SU-DHL-6 (cell line): ENCODE results near the gene PRKD1.

Experiments
- H2AFZ ChIP-seq: fragments of 200-600 bp; sonication (generic); 2 replicates; pipeline ENCODE4 v1.6.1; 2014; ENCODE audit warnings: low read depth, mild to moderate bottlenecking, moderate library complexity, mixed read lengths, antibody characterized with exemption, low read length; ENCODE audit not compliant: severe bottlenecking
- H3F3A ChIP-seq: fragments of 200-600 bp; shearing (Covaris generic); 2 replicates; pipeline ENCODE4 v1.6.0; 2016; ENCODE audit warnings: antibody characterized with exemption, mild to moderate bottlenecking; ENCODE audit not compliant: insufficient read depth
- H3K27ac ChIP-seq: fragments of 200-600 bp; sonication (generic); 2 replicates; pipeline ENCODE4 v1.5.1; 2016; ENCODE audit warnings: low read depth, mild to moderate bottlenecking, low read length, moderate library complexity, mixed read lengths
- H3K27me3 ChIP-seq: fragments of 200-600 bp; sonication (generic), shearing (Covaris generic); 2 replicates; pipeline ENCODE4 v1.6.0; 2014; ENCODE audit warnings: mild to moderate bottlenecking, low read length
- H3K36me3 ChIP-seq: fragments of 200-600 bp; sonication (generic); 2 replicates; pipeline ENCODE4 v1.6.1; 2014; ENCODE audit warnings: mild to moderate bottlenecking, low read length, mixed read lengths
- H3K4me2 ChIP-seq: fragments of 300-600, 200-600 bp; shearing (Covaris generic), sonication (generic); 2 replicates; pipeline ENCODE4 v1.6.0; 2014; ENCODE audit warnings: low read length, low read depth, mild to moderate bottlenecking; ENCODE audit not compliant: poor library complexity, severe bottlenecking
- H3K4me3 ChIP-seq: fragments of 200-600 bp; sonication (generic); 2 replicates; pipeline ENCODE4 v1.5.1; 2014; ENCODE audit warnings: antibody characterized with exemption, low read length, mild to moderate bottlenecking, mixed read lengths; ENCODE audit not compliant: insufficient read depth, poor library complexity, severe bottlenecking
- H3K79me2 ChIP-seq: fragments of 200-600 bp; sonication (generic); 2 replicates; pipeline ENCODE4 v1.6.1; 2014; ENCODE audit warnings: mild to moderate bottlenecking, low read length, moderate library complexity; ENCODE audit not compliant: insufficient read depth
- H3K9ac ChIP-seq: fragments of 200-600 bp; sonication (generic); 2 replicates; pipeline ENCODE4 v1.7.0; 2014; ENCODE audit warnings: mild to moderate bottlenecking, low read length
- H3K9me2 ChIP-seq: fragments of 200-600 bp; sonication (generic); replicated peaks from 2 replicates; pipeline ENCODE4 v1.6.1; 2014; ENCODE audit warnings: low read length; ENCODE audit not compliant: insufficient read depth
- H3K9me3 ChIP-seq: fragments of 200-600 bp; sonication (generic); 2 replicates; pipeline ENCODE4 v1.6.1; 2014; ENCODE audit warnings: low read length, mixed read lengths; ENCODE audit not compliant: insufficient read depth
- H4K20me1 ChIP-seq: fragments of 200-600 bp; sonication (generic); 2 replicates; pipeline ENCODE4 v1.6.1; 2014; ENCODE audit warnings: low read depth, mild to moderate bottlenecking, antibody characterized with exemption, low read length, moderate library complexity, mixed read lengths
- CTCF ChIP-seq: fragments of 200-600 bp; sonication (generic); IDR thresholded peaks from one replicate; pipeline ENCODE4 v1.5.1; 2017; ENCODE audit warnings: antibody characterized with exemption, mild to moderate bottlenecking, low read length, moderate library complexity; ENCODE audit not compliant: insufficient read depth, poor library complexity, severe bottlenecking
- EZH2phosphoT487 ChIP-seq: fragments of 200-600 bp; sonication (generic), shearing (Covaris generic); conservative IDR thresholded peaks from 2 replicates; pipeline ENCODE4 v1.6.1; 2018; ENCODE audit warnings: mild to moderate bottlenecking, antibody characterized with exemption, low read length, moderate library complexity, mixed read lengths

Gene PRKD1

GRCh38 chr14:29584992-29585391 lies 342.7 kb downstream of the PRKD1 start:
- no peak overlapping the region for H3K27ac ChIP-seq
- no peak for TF ChIP-seq EZH2phosphoT487
- no peaks in the 10 kb centered on the region for H4K20me1 ChIP-seq
- no peak overlapping the region for H2AFZ ChIP-seq
- H3K9me3 ChIP-seq, result no peaks in the 10 kb centered on the region
- H3K36me3 ChIP-seq, result no peaks in the 10 kb centered on the region
- H3K4me3 ChIP-seq, result no peak overlapping the region
- no peak overlapping the region for H3K9ac ChIP-seq
- no peak overlapping the region for H3K4me2 ChIP-seq
- no peaks in the 10 kb centered on the region for H3F3A ChIP-seq
- no peaks in the 10 kb centered on the region for H3K79me2 ChIP-seq
- H3K9me2 ChIP-seq, result no peaks in the 10 kb centered on the region
- no peaks in the 10 kb centered on the region for H3K27me3 ChIP-seq

DNA sequence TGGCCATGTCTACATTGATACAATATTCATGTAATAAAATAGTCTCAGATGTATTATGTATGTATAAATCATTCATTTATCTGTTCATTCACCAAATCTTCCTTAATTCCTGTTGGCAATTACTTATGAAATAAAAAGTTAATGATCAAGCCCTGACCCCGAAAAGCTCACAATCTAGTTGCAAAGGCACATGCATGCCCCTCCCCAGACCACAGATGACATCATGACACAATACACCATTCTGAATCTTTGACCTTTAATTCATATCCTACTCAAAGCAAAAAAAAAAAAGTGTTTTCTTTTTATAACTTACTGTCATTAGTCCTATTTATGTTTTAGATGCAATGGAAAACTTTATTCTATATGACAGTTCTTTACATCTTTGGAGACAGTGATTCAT lies 346.9 kb downstream of the PRKD1 start:
- H3K36me3 ChIP-seq, result no peaks in the 10 kb centered on the region
- H3K4me3 ChIP-seq, result no peak overlapping the region
- no peaks in the 10 kb centered on the region for H3K79me2 ChIP-seq
- no peaks in the 10 kb centered on the region for H3K9me2 ChIP-seq
- no peaks in the 10 kb centered on the region for H3K27me3 ChIP-seq
- no peaks in the 10 kb centered on the region for H3F3A ChIP-seq
- H3K27ac ChIP-seq, result no peak overlapping the region
- no peak overlapping the region for H3K4me2 ChIP-seq
- no peak overlapping the region for H2AFZ ChIP-seq
- H4K20me1 ChIP-seq, result no peaks in the 10 kb centered on the region
- H3K9ac ChIP-seq, result no peak overlapping the region
- TF ChIP-seq CTCF (no peak), EZH2phosphoT487 (no peak)
- H3K9me3 ChIP-seq, result no peaks in the 10 kb centered on the region

DNA sequence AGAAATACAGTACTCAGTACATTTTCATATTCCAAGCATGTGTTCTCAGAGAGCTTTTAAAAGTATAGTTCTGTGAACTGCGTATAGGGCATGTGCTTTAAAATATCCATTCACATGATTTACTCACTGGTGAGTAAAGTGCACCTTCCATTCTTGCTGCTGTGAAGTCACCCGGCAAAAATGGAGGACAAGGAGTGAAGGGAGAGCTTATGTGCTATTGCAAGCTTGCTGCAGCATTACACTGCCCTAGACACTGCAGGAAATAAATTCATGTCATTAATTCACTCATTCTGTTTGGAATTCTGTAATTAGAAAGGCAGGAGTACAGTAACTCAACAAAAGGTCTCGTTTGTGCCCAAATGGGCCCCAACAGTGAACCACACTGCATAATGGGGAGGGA lies 347.8 kb downstream of the PRKD1 start:
- H3K9me2 ChIP-seq, result no peaks in the 10 kb centered on the region
- no peak overlapping the region for H3K4me3 ChIP-seq
- H3K4me2 ChIP-seq, result no peak overlapping the region
- H3K36me3 ChIP-seq, result no peaks in the 10 kb centered on the region
- no peaks in the 10 kb centered on the region for H3F3A ChIP-seq
- H2AFZ ChIP-seq, result no peak overlapping the region
- TF ChIP-seq CTCF (no peak), EZH2phosphoT487 (no peak)
- H3K27ac ChIP-seq, result no peak overlapping the region
- no peaks in the 10 kb centered on the region for H3K79me2 ChIP-seq
- H3K9me3 ChIP-seq, result no peaks in the 10 kb centered on the region
- H4K20me1 ChIP-seq, result no peaks in the 10 kb centered on the region
- H3K9ac ChIP-seq, result no peak overlapping the region
- no peaks in the 10 kb centered on the region for H3K27me3 ChIP-seq

DNA sequence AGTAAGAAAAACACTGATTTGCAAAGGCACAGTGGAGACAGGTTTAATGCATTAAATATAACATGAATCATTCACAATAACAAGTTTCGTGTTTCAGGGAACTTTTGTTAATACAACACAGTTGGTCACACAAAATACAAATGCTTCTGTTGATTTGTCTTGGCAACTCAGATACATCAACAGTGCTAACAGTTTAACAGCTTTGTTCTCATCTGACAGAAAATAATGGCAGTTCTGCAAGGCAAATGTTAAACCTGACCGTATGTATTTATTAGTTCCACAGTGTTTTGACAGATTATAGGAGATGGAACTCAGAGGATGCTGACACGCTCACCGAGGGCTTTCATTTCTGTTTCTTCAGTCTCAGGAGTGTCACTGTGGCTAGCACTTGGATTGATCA lies 350.7 kb downstream of the PRKD1 start:
- H3K79me2 ChIP-seq, result no peaks in the 10 kb centered on the region
- H2AFZ ChIP-seq, result no peak overlapping the region
- no peak overlapping the region for H3K4me2 ChIP-seq
- no peak overlapping the region for H3K4me3 ChIP-seq
- no peaks in the 10 kb centered on the region for H3F3A ChIP-seq
- TF ChIP-seq CTCF (no peak), EZH2phosphoT487 (no peak)
- H3K36me3 ChIP-seq, result no peaks in the 10 kb centered on the region
- no peak overlapping the region for H3K9ac ChIP-seq
- no peaks in the 10 kb centered on the region for H3K9me2 ChIP-seq
- H3K27ac ChIP-seq, result no peak overlapping the region
- H4K20me1 ChIP-seq, result no peaks in the 10 kb centered on the region
- H3K27me3 ChIP-seq, result no peaks in the 10 kb centered on the region
- H3K9me3 ChIP-seq, result peaks cover 8% of the 10 kb centered on the region; the same call in 1 of the 2 replicates
